GM11168 (cell line): ENCODE data around the gene ANK3.

ENCODE experiments used
- in situ Hi-C: fragments of 300-500 bp; cut with MboI; formaldehyde crosslinking; loops from one replicate; pipeline ENCODE4 v1.12.0; 2022; ENCODE audit warnings: low sequenced_read_pairs; ENCODE audit not compliant: unreplicated experiment

The ANK3 gene

GRCh38 chr10:60351191-60351853 is 38.4 kb downstream of the ANK3 start:
- in situ Hi-C loops, result no loop called here

GRCh38 chr10:60350400-60350799 is 39.3 kb downstream of the ANK3 start:
- in situ Hi-C loops, result no loop called here

GRCh38 chr10:60349426-60349825 is 40.2 kb downstream of the ANK3 start:
- in situ Hi-C loops, result no loop called here

DNA sequence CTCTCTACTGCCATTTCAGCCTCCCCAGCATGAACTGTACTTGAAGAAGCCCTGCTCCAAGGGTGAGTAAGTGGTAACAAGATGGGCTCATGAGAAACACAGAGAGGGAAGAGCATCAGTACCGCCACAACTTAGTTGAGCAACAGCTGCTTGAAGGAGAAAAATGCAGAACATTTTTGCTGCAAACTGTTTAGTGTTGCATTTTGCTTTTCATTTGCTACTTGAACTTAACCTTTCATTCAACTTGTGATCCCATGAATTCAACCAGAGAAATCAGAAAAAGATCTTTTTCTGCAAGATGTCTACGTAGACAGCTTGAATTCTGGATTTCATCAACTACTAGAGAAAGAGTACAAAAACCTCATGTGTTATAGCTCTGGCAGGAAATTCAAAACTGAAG is 40.7 kb downstream of the ANK3 start:
- in situ Hi-C loops, result no loop called here

DNA sequence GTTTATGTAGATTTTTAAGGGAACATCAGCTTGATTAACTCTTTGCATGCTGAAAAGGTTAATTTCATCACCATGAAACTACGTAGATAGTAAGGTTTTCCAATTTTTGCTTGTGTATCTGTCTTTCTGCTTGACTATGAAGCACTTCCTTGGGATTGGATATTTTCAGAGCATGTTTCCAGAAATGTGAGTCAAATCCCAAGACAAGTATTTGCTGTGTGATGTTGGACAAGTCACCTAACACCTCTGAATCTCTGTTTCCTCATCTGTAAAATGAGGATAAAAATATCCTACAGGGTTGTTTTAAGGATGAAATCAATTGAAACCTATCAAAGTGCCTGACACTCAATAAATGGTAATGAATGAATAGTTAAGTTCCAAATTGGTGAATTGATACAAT is 42.4 kb downstream of the ANK3 start:
- in situ Hi-C loops, result no loop called here

DNA sequence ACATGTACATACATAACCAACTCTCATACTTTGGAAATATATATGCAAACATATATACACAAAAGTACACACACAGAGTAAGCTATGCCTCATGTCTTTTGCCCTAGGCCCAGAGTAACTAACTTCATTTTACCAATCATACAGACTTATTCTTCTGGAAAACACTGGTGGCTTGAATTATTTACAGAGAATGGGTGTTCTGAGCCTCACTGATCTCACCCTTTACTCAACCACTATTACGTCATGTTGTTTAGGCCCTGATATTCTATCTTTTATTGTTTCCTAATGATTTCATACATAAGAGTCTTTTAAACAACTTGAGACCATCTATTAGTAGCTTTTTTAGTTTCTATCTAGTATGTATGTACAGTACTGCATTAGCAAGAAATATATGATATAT is 43.0 kb downstream of the ANK3 start:
- in situ Hi-C loops, result no loop called here

DNA sequence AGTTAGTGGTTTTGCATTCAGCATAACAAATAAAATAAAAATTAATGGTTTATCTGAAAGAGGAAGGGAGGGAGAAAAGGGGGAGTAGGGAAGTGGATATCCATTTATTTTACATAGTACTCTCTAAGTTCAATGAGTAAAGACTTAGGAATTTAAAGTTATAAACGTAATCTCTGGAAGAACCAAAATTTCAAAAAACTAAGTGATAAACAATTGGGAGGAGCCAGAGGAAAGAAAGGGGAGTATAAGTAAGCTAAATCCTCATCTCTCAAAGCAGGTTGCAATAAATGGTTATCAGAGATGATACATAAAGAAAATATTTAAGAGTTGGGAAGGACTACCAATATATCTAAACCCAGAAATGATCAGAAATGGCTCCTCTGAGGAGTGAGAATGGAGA is 46.4 kb downstream of the ANK3 start:
- in situ Hi-C loops, result no loop called here

- in situ Hi-C loops, result no loop called here
Observed at GRCh38 chr10:60341969-60342368, 47.7 kb downstream of the ANK3 start.

DNA sequence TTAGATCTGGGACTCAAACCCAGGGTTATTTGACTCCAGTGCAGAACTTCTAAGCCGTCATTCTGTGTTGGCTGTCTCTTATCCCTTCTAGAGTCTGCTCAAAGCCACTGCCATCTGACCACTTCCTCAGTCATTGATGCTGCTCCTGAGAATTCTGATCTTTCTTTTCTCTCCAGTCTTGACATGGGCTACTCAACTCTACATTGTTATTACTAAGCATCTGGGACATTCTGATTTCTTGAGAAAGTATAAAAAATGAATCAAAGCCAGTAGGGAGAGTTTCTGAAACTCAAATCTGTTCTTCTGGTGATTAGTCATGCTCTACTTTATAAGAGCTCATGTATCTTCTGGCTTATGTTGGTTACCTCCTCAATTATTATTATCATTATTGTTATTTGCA is 48.7 kb downstream of the ANK3 start:
- in situ Hi-C loops, result no loop called here

GRCh38 chr10:60339757-60340156 is 49.9 kb downstream of the ANK3 start:
- in situ Hi-C loops, result no loop called here

DNA sequence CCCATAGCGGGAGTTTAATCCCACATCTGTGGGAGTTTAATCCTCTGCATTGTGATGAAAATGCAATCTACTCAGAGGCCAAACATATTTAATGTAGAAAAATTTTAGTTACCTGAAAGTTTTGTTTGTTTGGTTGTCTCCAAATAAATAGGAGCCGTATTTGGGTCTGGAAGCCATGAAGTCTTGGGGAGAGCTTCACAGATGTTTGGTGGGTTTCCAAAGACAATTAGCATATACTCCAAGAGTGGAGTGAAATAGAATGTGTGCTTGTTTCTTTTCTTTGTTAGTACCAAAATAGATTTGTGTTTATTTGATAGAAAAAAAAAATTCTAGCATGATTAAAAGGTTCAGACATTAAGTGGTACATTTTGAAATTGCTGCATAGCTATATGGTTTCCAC is 50.9 kb downstream of the ANK3 start:
- in situ Hi-C loops, result no loop called here

DNA sequence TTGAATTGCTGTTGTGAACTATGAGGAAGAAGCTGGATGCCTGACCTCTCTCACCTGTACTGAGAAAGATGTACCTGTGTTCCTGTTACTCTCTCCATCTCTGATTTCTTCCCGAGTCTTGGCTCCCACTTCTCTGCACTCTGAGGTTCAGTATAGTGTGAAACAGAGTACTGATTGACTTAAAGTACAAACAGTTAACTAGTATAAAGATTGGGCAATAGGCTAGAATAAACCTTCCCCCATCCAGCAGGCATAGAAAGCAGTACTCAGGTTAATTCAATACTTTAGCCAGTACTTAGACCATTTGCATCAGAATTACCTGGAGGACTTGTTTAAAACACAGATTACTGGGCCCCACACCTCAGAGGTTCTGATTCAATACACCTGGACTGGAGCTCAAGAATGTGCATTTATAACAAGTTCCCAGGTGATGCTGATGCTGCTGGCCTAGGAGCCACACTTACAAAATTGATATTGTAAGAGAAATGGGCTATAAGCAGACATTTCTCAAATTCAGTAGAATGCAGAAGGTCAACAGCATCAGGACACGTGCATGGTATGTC is 51.6 kb downstream of the ANK3 start:
- in situ Hi-C loops, result no loop called here

DNA sequence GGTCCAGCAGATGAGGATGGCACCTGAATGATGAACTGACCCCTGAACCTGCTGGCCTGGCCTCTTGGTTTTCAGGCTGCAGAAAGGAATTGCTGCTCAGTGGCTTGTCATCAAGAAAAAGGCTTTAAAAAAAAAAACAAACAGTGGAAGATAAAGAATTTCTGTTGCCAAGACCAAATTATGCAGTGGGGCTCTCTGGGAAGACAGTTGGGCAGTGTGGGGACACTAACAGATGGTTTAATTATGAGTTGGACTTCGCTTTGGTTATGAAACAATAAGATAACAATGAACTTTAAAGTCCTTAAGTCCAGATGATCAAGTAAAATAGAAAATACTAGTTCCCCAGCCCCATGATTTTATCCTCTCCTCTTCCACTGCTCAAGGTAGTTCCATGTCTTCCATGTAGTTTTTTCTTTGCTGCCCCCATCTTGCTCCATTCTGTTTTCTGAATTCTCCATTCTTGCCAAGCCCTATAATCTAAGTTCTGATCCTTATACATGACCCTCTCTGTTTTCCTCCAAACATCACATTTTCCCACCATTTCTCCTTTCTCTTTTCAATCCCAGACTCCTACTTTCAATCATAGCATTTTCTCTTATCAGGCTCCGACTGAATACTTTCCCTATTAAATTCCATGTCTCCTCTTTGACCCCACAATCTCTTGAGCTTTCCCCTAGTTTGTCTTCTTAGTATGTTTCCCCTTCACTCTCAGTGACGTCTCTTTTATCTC is 52.6 kb downstream of the ANK3 start:
- in situ Hi-C loops, result no loop called here

DNA sequence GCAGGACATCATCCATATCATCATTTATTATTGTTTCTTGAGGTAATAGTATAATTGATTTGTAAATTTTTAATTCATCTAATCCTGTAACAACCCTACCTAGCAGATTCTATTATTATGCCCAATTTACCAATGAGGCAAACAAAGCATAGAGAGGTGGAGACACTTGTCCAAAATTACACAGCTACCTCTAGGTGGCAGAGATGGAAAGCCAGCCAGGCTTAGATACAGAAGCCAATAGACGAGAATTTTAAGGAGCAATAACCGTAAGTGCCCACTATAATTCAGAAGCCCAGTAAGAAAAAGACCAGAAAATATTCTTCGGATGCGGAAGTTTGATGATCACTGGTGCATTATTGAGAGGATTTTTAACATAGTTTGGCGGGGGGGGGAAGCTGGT is 54.0 kb downstream of the ANK3 start:
- in situ Hi-C loops, result no loop called here

- in situ Hi-C loops, result no loop called here
Observed at GRCh38 chr10:60334991-60335390, 54.7 kb downstream of the ANK3 start.

- in situ Hi-C loops, result no loop called here
Observed at GRCh38 chr10:60332371-60332770, 57.3 kb downstream of the ANK3 start.

DNA sequence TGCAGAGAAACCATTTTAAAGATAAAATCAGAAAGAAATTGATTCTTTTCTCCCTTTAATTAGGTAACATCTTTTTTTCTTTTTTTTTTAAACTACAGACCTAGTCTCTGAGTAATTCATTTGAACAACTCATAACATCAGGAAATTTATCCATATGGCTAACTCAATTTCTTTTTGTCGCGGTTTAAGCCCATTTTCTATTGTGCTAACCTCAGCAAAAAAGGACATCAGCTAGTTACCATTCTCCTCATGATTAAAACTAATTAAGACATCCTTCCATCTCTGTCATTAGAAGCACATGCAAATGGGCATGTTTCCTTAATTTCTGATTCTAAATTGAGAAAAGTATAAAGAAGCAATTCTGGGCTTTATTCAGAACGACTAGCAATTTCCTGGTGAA is 57.8 kb downstream of the ANK3 start:
- in situ Hi-C loops, result no loop called here

DNA sequence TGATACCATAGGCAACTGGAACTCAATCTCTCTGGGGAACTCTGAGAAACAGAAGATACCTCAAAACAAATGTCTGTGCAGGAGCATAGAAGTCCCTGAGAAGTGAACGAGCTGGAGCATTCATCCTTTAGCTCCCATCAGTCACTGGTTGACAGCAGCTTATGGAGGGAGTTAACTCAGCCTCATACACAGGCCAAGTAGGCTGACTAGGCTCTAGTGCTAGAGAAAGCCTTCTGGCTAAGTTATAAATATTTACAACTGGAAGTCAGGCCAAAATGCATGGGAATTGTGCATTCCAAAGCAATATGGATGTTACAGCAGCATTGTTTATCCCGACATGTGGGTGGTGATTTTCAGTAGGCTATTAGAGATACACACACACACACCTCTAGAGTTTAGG is 66.5 kb downstream of the ANK3 start:
- in situ Hi-C loops, result no loop called here

DNA sequence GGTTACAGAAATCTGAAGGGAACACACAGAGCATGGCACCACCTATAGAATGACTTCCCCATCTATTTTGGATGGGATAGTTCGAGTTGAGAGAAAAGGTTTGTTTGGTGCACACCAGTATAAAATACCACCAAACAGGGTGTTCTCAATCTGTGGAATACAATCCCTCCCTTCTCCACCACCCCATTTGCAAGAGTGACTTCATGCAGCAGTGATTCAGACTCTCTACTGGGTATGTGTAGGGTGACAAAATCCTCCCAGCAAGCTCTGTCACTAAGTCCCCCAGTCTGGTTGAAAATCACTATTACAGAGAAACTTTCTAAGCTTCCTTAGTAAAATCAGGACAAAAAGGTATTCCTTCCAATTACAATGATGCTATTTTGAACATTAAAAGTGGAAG is 69.0 kb downstream of the ANK3 start:
- in situ Hi-C loops, result no loop called here

DNA sequence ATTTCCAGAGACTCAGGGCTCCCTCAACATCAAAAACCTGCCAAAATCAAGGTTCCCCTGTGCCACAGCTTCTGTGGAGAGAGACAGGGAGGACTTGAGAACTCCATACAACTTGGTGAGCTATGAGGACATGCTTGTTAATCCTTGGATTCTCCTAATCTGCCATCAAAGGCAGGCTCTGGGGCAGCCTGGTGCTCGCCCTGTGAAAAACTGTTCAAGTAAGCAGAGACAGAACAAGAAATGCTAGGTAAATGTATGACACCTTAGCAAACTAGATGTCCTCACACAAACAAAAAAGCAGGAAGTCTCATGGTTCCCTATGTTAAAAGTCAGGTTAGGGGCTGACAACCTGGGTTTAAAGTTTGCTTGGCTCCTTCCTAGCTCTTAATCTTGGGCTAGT is 73.6 kb downstream of the ANK3 start:
- in situ Hi-C loops, result no loop called here

GRCh38 chr10:60315311-60315710 is 74.4 kb downstream of the ANK3 start:
- in situ Hi-C loops, result no loop called here
